ENCODE results near the gene GPD2. TPM values are rescaled to one million over a fixed set of nuclear protein-coding genes. Genes with fewer than 3 reads are reported as not detected.

Gene GPD2
- total and polyA plus RNA-seq, 10 of the 15 experiments (the other 5 are each of a cell fraction or from before 2014, with no cell fraction given) = 10.0 to 73.5 (median 43.4) TPM

GRCh38 chr2:156456616-156457015 lies 20.4 kb downstream of the GPD2 start (continued):
- TF ChIP-seq ZZZ3 (IDR thresholded peaks at IDR 0.05; ENCODE audit: control insufficient read depth, insufficient read length, low read depth) = no peak
- TF ChIP-seq SIN3A (IDR thresholded peaks at IDR 0.05; ENCODE audit: low read depth, low read length) = no peak
- TF ChIP-seq BRCA1 (IDR thresholded peaks at IDR 0.05; ENCODE audit: low read depth, low read length) = no peak
- no peak for TF ChIP-seq FOXK2 (IDR thresholded peaks at IDR 0.05)
- no peak for TF ChIP-seq REST (IDR thresholded peaks at IDR 0.05; ENCODE audit: low read depth, low read length)
- no peak for TF ChIP-seq SPI1 (IDR thresholded peaks at IDR 0.05; ENCODE audit: borderline replicate concordance, insufficient read depth, low read depth, low read length)
- TF ChIP-seq ETV6 (conservative IDR thresholded peaks at IDR 0.05 in 1 of 2, IDR thresholded peaks at IDR 0.05 in 1 of 2; ENCODE audit: borderline replicate concordance in 1 of 2, low read depth in 1 of 2) = no peak
- no peak for TF ChIP-seq POLR2A (IDR thresholded peaks at IDR 0.05; ENCODE audit: low read depth, low read length)
- peak; percentile 49; the same call in 1 of the 2 replicates for TF ChIP-seq HDGF (IDR thresholded peaks at IDR 0.05)
- no peak for TF ChIP-seq NKRF (conservative IDR thresholded peaks at IDR 0.05)
- TF ChIP-seq EED (IDR thresholded peaks at IDR 0.05; ENCODE audit: low read depth) = peak; percentile 91
- TF ChIP-seq BMI1 (IDR thresholded peaks at IDR 0.05; ENCODE audit: borderline replicate concordance) = 0 out of 2 replicates have a peak, but pooled peaks have one; percentile 46
- no peak for TF ChIP-seq ZNF274 (IDR thresholded peaks at IDR 0.05; ENCODE audit: insufficient read depth, insufficient read length)
- TF ChIP-seq JUNB (IDR thresholded peaks at IDR 0.05) = no peak
- no peak for TF ChIP-seq PRDM15 (CRISPR knock-in tag; IDR thresholded peaks at IDR 0.05)
- TF ChIP-seq CTCF (IDR thresholded peaks at IDR 0.05 in 2 of 3, conservative IDR thresholded peaks at IDR 0.05 in 1 of 3; ENCODE audit: control insufficient read depth in 2 of 3, extremely low read depth in 1 of 3, insufficient read depth in 1 of 3, low read depth in 3 of 3, low read length in 3 of 3) = no peak
- no peak for TF ChIP-seq WRNIP1 (IDR thresholded peaks at IDR 0.05; ENCODE audit: borderline replicate concordance, low read depth, low read length)
- peak; percentile 85; the same call in 1 of the 2 replicates for TF ChIP-seq MTA2 (IDR thresholded peaks at IDR 0.05; ENCODE audit: low read depth)
- TF ChIP-seq LARP7 (IDR thresholded peaks at IDR 0.05) = no peak
- peak; percentile 76 for TF ChIP-seq BCL11A (IDR thresholded peaks at IDR 0.05; ENCODE audit: low read depth, low read length)

All from GM12878 (cell line).